ENCODE measurements around the gene RDH12. TPM values are rescaled to one million over a fixed set of nuclear protein-coding genes. Genes with fewer than 3 reads are reported as not detected.
A peak's percentile ranks its signal among the peaks of the same experiment; 100 is the strongest.

The RDH12 gene
- total RNA-seq, 1 experiment from 2014 or later: 0.27 TPM

DNA sequence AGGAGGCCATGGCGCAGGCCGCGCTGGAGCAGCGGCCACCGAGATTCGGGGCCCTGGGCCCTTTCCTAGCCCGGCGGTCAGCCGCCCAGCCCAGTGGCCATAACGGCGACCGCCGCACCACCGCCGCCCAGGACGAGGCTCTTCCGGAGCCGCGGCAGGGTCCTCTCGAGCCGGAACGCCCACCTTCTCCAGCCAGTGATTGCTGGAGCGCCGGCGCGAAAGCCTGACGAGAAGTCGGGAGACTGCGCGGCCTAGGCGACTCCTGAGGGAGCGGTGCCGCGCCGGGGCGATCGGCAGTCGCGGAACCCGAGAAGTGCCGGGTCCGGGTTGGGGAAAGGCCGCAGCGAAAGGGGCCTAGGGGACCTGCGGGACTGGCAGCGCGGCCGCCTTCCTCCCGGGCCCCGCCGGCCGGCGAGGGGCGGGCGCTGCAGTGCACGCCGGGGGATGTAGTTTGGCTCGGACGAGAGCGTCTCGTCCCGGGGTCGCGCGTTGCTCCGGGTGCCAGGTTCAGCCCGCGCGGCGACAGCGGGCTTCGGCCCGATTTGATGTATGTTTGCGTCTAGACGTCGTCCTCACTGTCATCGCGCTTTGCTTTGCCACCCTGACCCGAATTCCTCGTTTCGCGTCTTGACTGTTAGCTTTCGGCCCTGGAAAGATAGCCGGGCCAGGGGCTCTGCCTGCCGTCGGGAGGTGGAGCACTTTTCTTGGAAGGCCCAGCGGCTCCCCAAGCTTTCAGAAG lies 27.0 kb upstream of the RDH12 start, which contains the start of gene VTI1B (continued):
- TF ChIP-seq REST (IDR thresholded peaks at IDR 0.05; ENCODE audit: low read depth) (no peak), EZH2 (IDR thresholded peaks at IDR 0.05) (no peak), SIN3A (IDR thresholded peaks at IDR 0.05; ENCODE audit: low read depth) (peak; percentile 74), YY1 (IDR thresholded peaks at IDR 0.05; ENCODE audit: extremely low read depth, insufficient replicate concordance, low read depth, low read length) (no peak), ELF1 (IDR thresholded peaks at IDR 0.05; ENCODE audit: borderline replicate concordance, low read depth) (peak; percentile 79), FOSL1 (IDR thresholded peaks at IDR 0.05; ENCODE audit: low read depth) (no peak), CBX3 (IDR thresholded peaks at IDR 0.05; ENCODE audit: low read depth) (0 out of 2 replicates have a peak, but pooled peaks have one; percentile 41), EZH2phosphoT487 (IDR thresholded peaks at IDR 0.05; ENCODE audit: borderline replicate concordance) (no peak), SRF (IDR thresholded peaks at IDR 0.05; ENCODE audit: low read depth) (no peak), POLR2AphosphoS5 (IDR thresholded peaks at IDR 0.05; ENCODE audit: low read depth, low read length) (peak; percentile 81), SP1 (IDR thresholded peaks at IDR 0.05; ENCODE audit: low read depth) (peak; percentile 86), CEBPB (IDR thresholded peaks at IDR 0.05; ENCODE audit: low read depth) (no peak)
- TF ChIP-seq, protein P1, sequence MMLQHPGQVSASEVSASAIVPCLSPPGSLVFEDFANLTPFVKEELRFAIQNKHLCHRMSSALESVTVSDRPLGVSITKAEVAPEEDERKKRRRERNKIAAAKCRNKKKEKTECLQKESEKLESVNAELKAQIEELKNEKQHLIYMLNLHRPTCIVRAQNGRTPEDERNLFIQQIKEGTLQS (IDR thresholded peaks at IDR 0.05): no peak
- TF ChIP-seq, protein P2, sequence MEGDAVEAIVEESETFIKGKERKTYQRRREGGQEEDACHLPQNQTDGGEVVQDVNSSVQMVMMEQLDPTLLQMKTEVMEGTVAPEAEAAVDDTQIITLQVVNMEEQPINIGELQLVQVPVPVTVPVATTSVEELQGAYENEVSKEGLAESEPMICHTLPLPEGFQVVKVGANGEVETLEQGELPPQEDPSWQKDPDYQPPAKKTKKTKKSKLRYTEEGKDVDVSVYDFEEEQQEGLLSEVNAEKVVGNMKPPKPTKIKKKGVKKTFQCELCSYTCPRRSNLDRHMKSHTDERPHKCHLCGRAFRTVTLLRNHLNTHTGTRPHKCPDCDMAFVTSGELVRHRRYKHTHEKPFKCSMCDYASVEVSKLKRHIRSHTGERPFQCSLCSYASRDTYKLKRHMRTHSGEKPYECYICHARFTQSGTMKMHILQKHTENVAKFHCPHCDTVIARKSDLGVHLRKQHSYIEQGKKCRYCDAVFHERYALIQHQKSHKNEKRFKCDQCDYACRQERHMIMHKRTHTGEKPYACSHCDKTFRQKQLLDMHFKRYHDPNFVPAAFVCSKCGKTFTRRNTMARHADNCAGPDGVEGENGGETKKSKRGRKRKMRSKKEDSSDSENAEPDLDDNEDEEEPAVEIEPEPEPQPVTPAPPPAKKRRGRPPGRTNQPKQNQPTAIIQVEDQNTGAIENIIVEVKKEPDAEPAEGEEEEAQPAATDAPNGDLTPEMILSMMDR (IDR thresholded peaks at IDR 0.05 in 2 of 3, conservative IDR thresholded peaks at IDR 0.05 in 1 of 3; ENCODE audit: borderline replicate concordance in 1 of 3, insufficient read depth in 1 of 3, low read depth in 2 of 3, low read length in 2 of 3): no peak
